Cardiac ventricle fibroblast (primary cell): ENCODE data around the gene NOXO1. TPM values are rescaled to one million over a fixed set of nuclear protein-coding genes. Genes with fewer than 3 reads are reported as not detected.

Experiments used
- total RNA-seq: library from RNA; depleted of rRNA; stranded (reverse); fragments of >200 nt; gene quantifications from 2 replicates; pipeline ENCODE4 v1.2.3, GENCODE V29; 2015

NOXO1 gene, protein sequence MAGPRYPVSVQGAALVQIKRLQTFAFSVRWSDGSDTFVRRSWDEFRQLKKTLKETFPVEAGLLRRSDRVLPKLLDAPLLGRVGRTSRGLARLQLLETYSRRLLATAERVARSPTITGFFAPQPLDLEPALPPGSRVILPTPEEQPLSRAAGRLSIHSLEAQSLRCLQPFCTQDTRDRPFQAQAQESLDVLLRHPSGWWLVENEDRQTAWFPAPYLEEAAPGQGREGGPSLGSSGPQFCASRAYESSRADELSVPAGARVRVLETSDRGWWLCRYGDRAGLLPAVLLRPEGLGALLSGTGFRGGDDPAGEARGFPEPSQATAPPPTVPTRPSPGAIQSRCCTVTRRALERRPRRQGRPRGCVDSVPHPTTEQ
- not detected in 2 replicates for total RNA-seq

DNA sequence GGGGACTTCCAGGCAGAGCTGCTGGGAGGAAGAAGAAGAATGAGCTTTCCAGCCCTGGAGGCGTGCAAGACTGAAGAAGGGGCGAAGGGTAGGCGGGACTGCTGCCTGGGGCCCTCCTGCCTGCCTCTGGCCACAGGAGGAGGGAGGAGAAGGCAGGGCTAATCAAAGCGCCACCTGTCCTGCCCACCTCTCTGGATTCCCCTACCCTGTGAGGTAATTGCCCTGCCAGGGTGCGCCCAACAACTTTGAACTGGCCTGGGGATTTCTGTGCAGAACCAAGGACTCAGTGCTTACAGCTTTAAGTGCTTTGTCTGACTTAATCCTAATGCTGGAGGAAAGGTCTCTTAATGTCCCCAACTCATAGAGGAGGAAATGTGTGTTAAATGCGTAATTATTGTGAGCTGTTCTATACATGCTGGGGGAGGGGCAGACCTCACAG is at the start of gene NOXO1:
NOXO1 (minus strand) TSS at position 72 of the 439 bp plus-strand sequence. CDS start 290 bp downstream, outside the sequence.

DNA sequence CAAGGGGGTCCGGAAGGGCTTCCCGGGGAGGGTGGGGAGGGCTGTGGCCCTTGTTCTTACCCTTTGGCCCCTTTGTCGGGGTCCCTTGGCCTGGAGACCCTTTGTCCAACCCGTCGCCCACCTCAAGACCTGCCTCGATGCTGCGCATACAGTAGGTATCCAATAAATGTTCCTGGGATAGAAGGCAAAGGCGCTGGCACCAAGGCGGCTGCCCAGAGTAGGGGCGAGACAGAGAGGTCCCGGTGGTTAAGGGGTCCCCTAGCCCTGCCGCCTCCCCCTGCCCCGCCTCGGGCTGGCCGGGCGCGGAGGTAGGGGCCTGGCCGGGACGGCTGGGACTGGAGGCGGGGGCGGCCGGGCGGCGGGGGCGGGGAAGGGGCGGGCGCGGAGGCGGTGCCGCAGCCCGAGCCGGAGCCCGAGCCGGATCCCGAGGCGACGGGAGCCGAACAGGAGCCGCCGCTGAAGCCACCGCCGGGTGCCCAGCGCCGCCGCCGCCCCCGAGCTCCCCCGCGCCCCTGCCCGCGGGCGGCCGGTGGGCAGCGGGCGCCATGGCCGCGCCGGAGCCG is 45.3 kb upstream of the NOXO1 start, which contains the start of gene NHERF2:
NHERF2 (plus strand) TSS at position 442 of the 563 bp plus-strand sequence; CDS start at position 546, 104 bp downstream.

DNA sequence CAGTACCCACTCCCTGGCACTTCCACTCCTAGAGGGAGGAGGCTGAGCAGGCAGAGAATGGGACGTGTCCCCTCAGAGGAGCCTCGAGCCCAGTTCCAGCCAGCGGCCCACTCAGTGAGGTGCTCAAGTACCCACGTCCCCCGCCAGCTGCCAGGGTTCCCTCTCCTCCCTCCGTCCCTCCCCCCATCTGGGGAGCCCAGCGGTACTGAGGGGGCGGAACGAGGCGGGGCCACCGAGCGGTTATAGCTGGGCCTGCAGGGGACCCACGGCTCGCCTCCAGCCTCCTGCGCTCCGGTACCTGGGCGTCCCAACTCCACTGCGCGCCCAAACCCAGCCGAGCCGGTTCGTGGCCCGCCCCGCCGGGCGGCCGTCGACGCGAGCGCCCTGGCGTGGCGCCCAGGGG is 38.2 kb upstream of the NOXO1 start, which contains the start of gene NPW:
NPW (plus strand) TSS at position 268 of the 403 bp plus-strand sequence.

GRCh38 chr16:2009791-2010510 is 28.7 kb upstream of the NOXO1 start, which contains the start of gene ZNF598:
Gene ZNF598, minus strand, starts transcription at chr16:2009821.

DNA sequence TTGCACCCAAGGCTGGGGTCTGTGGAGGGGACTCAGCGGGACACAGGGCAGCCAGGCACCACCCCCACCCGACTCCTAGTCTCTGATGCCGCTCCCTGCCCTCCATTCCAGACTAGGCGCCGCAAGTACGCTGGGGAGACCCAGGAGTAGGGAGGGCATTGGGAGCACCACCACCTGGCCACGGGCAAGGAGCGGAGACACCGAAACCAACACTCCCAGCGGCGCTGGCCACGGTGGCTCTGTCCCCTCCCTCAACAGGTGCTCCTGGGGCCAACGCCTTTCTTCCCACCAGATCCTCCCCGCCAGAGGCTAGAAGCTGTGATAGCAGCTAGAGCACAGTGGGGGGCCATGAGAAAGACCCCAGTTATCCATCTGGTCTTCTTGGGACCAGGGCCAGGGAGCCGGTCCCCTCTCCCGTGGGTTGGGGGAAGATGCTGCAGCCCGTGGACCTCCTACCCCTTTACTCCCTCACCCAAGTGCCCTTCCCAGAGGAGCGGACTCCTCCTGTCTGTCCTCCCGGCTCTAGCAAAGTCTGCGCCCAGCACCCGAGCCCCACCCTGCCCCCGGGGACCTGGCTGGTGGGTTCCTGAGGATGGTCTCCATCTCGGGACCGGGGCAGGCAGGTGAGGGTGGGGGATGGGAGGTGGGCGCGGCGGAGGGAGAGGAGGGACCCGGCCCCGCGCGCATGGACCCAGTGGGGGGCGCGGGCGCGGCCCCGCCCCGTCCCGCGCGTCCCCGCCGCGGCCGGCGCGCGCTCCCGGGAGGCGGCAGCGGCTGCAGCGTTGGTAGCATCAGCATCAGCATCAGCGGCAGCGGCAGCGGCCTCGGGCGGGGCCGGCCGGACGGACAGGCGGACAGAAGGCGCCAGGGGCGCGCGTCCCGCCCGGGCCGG is 8.2 kb upstream of the NOXO1 start, which contains the start of gene SYNGR3:
SYNGR3 (plus strand) TSS at position 762 of the 892 bp plus-strand sequence. CDS start 133 bp downstream, outside the sequence.

DNA sequence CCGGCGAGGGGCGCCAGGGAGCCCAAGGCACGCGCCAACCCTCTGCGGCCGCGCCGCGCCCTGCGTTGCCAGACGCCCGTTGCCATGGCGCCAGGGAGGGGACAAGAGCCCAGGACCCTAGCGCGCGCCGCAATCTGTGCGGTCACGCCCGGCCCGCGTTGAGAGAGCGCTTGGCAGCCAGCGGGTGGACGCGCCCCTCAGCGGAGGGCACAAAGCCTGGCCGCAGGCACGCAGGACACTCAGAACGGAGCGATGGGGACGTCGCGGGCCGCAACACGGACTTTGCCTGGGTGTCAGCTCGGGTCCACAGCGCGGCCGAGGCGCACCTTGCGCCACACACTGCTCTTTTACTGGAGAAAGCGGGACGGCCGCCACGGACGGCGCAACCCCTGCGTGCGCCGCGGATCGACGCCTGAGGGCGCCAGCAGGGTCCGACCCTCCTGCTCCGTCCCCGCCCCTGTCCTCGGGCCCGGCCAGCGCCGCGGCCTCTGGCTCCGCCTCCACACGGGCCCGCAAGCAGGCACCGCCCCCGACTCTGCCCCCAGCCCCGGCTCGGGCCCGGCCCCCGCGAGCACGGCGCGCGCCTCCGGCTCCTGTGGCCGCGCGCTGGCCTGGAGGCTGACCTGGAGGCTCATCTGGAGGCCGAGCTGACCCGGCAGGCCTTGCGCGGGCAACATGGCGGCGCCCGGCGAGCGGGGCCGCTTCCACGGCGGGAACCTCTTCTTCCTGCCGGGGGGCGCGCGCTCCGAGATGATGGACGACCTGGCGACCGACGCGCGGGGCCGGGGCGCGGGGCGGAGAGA is 2.5 kb upstream of the NOXO1 start, which contains the start of gene GFER:
GFER (plus strand) TSS at position 650 of the 803 bp plus-strand sequence; CDS start at position 676, 26 bp downstream.

DNA sequence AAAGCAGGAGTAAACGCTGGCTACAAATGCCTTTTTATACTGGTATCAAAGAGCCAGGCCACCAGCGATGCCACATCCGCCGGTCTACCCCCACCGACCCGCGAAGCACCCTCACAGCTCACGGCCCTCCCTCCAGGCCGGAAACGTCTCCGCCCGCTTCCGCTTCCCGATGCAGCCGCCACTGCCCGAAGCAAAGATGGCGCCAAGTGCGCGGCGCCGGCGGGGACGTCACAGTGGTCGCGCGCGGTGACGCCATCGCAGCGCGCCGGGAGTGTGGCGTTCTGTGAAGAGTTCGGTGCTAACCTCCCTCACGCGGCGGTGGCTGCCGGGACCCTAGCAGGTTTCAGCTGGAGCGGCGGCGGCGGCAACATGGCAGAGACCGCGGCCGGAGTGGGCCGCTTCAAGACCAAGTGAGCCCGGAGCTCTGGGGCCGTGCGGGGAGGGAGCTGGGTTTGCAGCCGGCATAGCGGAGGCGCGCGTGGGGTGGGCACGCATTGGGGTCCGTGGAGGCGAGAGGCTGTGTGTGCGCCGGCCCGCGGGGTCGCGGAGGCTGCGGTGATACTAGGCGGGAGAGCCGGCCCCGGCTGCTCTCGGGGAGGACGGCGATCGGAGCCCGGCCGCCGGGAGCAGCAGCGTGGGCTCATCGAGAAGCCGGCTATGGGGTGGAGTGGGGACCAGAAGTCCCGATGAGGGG is 9.3 kb downstream of the NOXO1 start, which contains the start of gene TBL3:
TBL3 (plus strand) TSS at position 258 of the 694 bp plus-strand sequence; CDS start at position 370, 112 bp downstream.

GRCh38 chr16:1966460-1966859 is 14.8 kb downstream of the NOXO1 start, which contains the start of gene RNF151:
Gene RNF151, plus strand, starts transcription at chr16:1966856. Its CDS starts 26 bp downstream, at chr16:1966882.

GRCh38 chr16:1964506-1965395 is 16.5 kb downstream of the NOXO1 start, which contains the start of gene RPS2:
Gene RPS2, minus strand, starts transcription at chr16:1964826. Its CDS starts 201 bp downstream, at chr16:1964625.

GRCh38 chr16:1959269-1960039 is 21.8 kb downstream of the NOXO1 start, which contains the start of gene NDUFB10:
Gene NDUFB10, plus strand, starts transcription at chr16:1959538. Its CDS starts 87 bp downstream, at chr16:1959625.

GRCh38 chr16:1942810-1943726 is 38.2 kb downstream of the NOXO1 start, which contains the start of gene MSRB1:
Gene MSRB1, minus strand, starts transcription at chr16:1943199. Its CDS starts 43 bp downstream, at chr16:1943156.

Other genes with a start within 250 kb of the NOXO1 start
- 61.7 and 65.7 TPM in 2 replicates for gene NME3, start 209.9 kb downstream of the NOXO1 start, total RNA-seq
- 2.6 and 3.7 TPM in 2 replicates for gene EME2, start 208.7 kb downstream of the NOXO1 start, total RNA-seq
- 83.6 and 89.1 TPM in 2 replicates for gene MRPS34, start 208.3 kb downstream of the NOXO1 start, total RNA-seq
- 22.7 and 34.8 TPM in 2 replicates for gene SPSB3, start 198.9 kb downstream of the NOXO1 start, total RNA-seq
- 61.6 and 65.2 TPM in 2 replicates for gene NUBP2, start 198.5 kb downstream of the NOXO1 start, total RNA-seq
- not detected in 2 replicates for gene IGFALS, start 187.8 kb downstream of the NOXO1 start, total RNA-seq
- gene HAGH, start 154.6 kb downstream of the NOXO1 start, total RNA-seq: 13.4 and 28.5 TPM in 2 replicates
- 38.5 and 44.2 TPM in 2 replicates for gene FAHD1, start 154.3 kb downstream of the NOXO1 start, total RNA-seq
- gene MEIOB, start 109.3 kb downstream of the NOXO1 start, total RNA-seq: not detected in 2 replicates
- gene HS3ST6, start 63.1 kb downstream of the NOXO1 start, total RNA-seq: not detected in 2 replicates
- 17.0 and 17.8 TPM in 2 replicates for gene MSRB1, start 38.3 kb downstream of the NOXO1 start, total RNA-seq
- not detected in 2 replicates for gene RPL3L, start 26.8 kb downstream of the NOXO1 start, total RNA-seq
- 198 and 225 TPM in 2 replicates for gene NDUFB10, start 21.9 kb downstream of the NOXO1 start, total RNA-seq
- gene RPS2, start 16.6 kb downstream of the NOXO1 start, total RNA-seq: 2,905 and 3,262 TPM in 2 replicates
- gene RNF151, start 14.6 kb downstream of the NOXO1 start, total RNA-seq: not detected in 2 replicates
- 32.6 and 34.3 TPM in 2 replicates for gene TBL3, start 9.4 kb downstream of the NOXO1 start, total RNA-seq
- 14.4 and 17.3 TPM in 2 replicates for gene GFER, start 2.7 kb upstream of the NOXO1 start, total RNA-seq
- 0.78 and 4.2 TPM in 2 replicates for gene SYNGR3, start 8.5 kb upstream of the NOXO1 start, total RNA-seq
- gene ZNF598, start 28.4 kb upstream of the NOXO1 start, total RNA-seq: 39.7 and 51.4 TPM in 2 replicates
- 2.9 and 6.9 TPM in 2 replicates for gene NPW, start 38.3 kb upstream of the NOXO1 start, total RNA-seq
- 35.2 and 46.3 TPM in 2 replicates for gene NHERF2, start 45.4 kb upstream of the NOXO1 start, total RNA-seq
- gene NTHL1, start 66.4 kb upstream of the NOXO1 start, total RNA-seq: 13.9 and 17.2 TPM in 2 replicates
- gene TSC2, start 66.5 kb upstream of the NOXO1 start, total RNA-seq: 51.2 and 53.6 TPM in 2 replicates
- gene PKD1, start 154.4 kb upstream of the NOXO1 start, total RNA-seq: 85.9 and 91.5 TPM in 2 replicates
- gene RAB26, start 167.2 kb upstream of the NOXO1 start, total RNA-seq: not detected in 2 replicates
- gene TRAF7, start 174.3 kb upstream of the NOXO1 start, total RNA-seq: 52.4 and 66.5 TPM in 2 replicates
- gene CASKIN1, start 215.1 kb upstream of the NOXO1 start, total RNA-seq: 0.12 and 0.15 TPM in 2 replicates
- gene MLST8, start 224.0 kb upstream of the NOXO1 start, total RNA-seq: 39.9 and 57.6 TPM in 2 replicates
- 0.83 and 1.1 TPM in 2 replicates for gene BRICD5, start 229.4 kb upstream of the NOXO1 start, total RNA-seq
- gene PGP, start 233.4 kb upstream of the NOXO1 start, total RNA-seq: 7.3 and 9.2 TPM in 2 replicates
- gene E4F1, start 242.1 kb upstream of the NOXO1 start, total RNA-seq: 15.9 and 20.5 TPM in 2 replicates